ENCODE results near the gene DSG2.

The DSG2 gene

GRCh38 chr18:31555971-31556747 lies 58.2 kb downstream of the DSG2 start:
- DNase-seq (ENCODE audit: low spot score), result peak; percentile 82

- DNase-seq (ENCODE audit: low spot score), result no peak
Measured at GRCh38 chr18:31557446-31557845, 59.5 kb downstream of the DSG2 start.

GRCh38 chr18:31558567-31558966 lies 60.6 kb downstream of the DSG2 start:
- DNase-seq (ENCODE audit: low spot score), result no peak

- no peak for DNase-seq (ENCODE audit: low spot score)
Measured at GRCh38 chr18:31562726-31563125, 64.7 kb downstream of the DSG2 start.

GRCh38 chr18:31563778-31564177 lies 65.8 kb downstream of the DSG2 start:
- DNase-seq (ENCODE audit: low spot score), result no peak

GRCh38 chr18:31565345-31565744 lies 67.4 kb downstream of the DSG2 start:
- no peak for DNase-seq (ENCODE audit: low spot score)

- DNase-seq (ENCODE audit: low spot score), result no peak
Measured at GRCh38 chr18:31565782-31566512, 68.0 kb downstream of the DSG2 start.

- DNase-seq (ENCODE audit: low spot score), result no peak
Measured at GRCh38 chr18:31566576-31567306, 68.8 kb downstream of the DSG2 start.

- no peak for DNase-seq (ENCODE audit: low spot score)
Measured at GRCh38 chr18:31572368-31572767, 74.4 kb downstream of the DSG2 start.

- no peak for DNase-seq (ENCODE audit: low spot score)
Measured at GRCh38 chr18:31573051-31573450, 75.1 kb downstream of the DSG2 start.

GRCh38 chr18:31574359-31574758 lies 76.4 kb downstream of the DSG2 start:
- DNase-seq (ENCODE audit: low spot score), result no peak

GRCh38 chr18:31575515-31576257 lies 77.7 kb downstream of the DSG2 start:
- no peak for DNase-seq (ENCODE audit: low spot score)

- DNase-seq (ENCODE audit: low spot score), result no peak
Measured at GRCh38 chr18:31576670-31577069, 78.7 kb downstream of the DSG2 start.

GRCh38 chr18:31577195-31577594 lies 79.2 kb downstream of the DSG2 start:
- no peak for DNase-seq (ENCODE audit: low spot score)

GRCh38 chr18:31578126-31578525 lies 80.1 kb downstream of the DSG2 start:
- DNase-seq (ENCODE audit: low spot score), result no peak

- no peak for DNase-seq (ENCODE audit: low spot score)
Measured at GRCh38 chr18:31579375-31579774, 81.4 kb downstream of the DSG2 start.

GRCh38 chr18:31581498-31582197 lies 83.7 kb downstream of the DSG2 start:
- DNase-seq (ENCODE audit: low spot score), result no peak

- DNase-seq (ENCODE audit: low spot score), result no peak
Measured at GRCh38 chr18:31583185-31583854, 85.3 kb downstream of the DSG2 start.

- DNase-seq (ENCODE audit: low spot score), result no peak
Measured at GRCh38 chr18:31585991-31586390, 88.0 kb downstream of the DSG2 start.

- DNase-seq (ENCODE audit: low spot score), result no peak
Measured at GRCh38 chr18:31586616-31587015, 88.6 kb downstream of the DSG2 start.

- DNase-seq (ENCODE audit: low spot score), result no peak
Measured at GRCh38 chr18:31587529-31587928, 89.6 kb downstream of the DSG2 start.

Measured in Ammon's horn (tissue), 1 donor.